ENCODE results near the gene MAN1A1.

GRCh38 chr6:119294984-119295383 lies 54.6 kb downstream of the MAN1A1 start:
- TF ChIP-seq CTCF (conservative IDR thresholded peaks at IDR 0.05; ENCODE audit: low read length) (no peak), EZH2phosphoT487 (IDR thresholded peaks at IDR 0.05; ENCODE audit: borderline replicate concordance) (no peak)

Measured in Loucy (cell line).